Mesodermal cell (in vitro differentiated cells): ENCODE data around the gene NRP1.

ENCODE experiments used
- H3K27ac ChIP-seq: 2 replicates; pipeline ENCODE4 v1.7.0; 2013; ENCODE audit warnings: mild to moderate bottlenecking, low read depth, low read length, moderate library complexity; ENCODE audit not compliant: severe bottlenecking
- H3K36me3 ChIP-seq: 2 replicates; pipeline ENCODE4 v1.7.1; 2013; ENCODE audit warnings: mild to moderate bottlenecking, low read length, moderate library complexity; ENCODE audit not compliant: control insufficient read depth, insufficient read depth
- H3K4me1 ChIP-seq: one replicate; pipeline ENCODE4 v1.7.1; 2013; ENCODE audit warnings: mild to moderate bottlenecking, low read length; ENCODE audit not compliant: insufficient read depth, control insufficient read depth, poor library complexity, severe bottlenecking
- H3K4me3 ChIP-seq: 2 replicates; pipeline ENCODE4 v1.7.0; 2013; ENCODE audit warnings: low read length, control low read depth, mild to moderate bottlenecking; ENCODE audit not compliant: insufficient read depth, poor library complexity, severe bottlenecking; ENCODE audit errors: extremely low read depth
- H3K9me3 ChIP-seq: 2 replicates; pipeline ENCODE4 v1.7.1; 2013; ENCODE audit warnings: mild to moderate bottlenecking, low read length, moderate library complexity; ENCODE audit not compliant: control insufficient read depth
- WGBS, 2 experiments: methylation state at CpG; one replicate each; pipeline ENCODE4 v1.1.5; 2013; ENCODE audit warnings: missing lambda C conversion rate in 2 of 2; ENCODE audit not compliant: insufficient coverage in 2 of 2; 5-methylcytosine and 5-hydroxymethylcytosine counted together

The NRP1 gene

GRCh38 chr10:33238643-33239042 is 95.8 kb downstream of the NRP1 start:
- H3K4me3 ChIP-seq, result no peak overlapping the region
- H3K4me1 ChIP-seq, result peaks cover 48% of the 10 kb centered on the region
- no peaks in the 10 kb centered on the region for H3K9me3 ChIP-seq
- WGBS, 2 experiments, result 89 to 100% methylated on average over 1 to 2 of the region's 3 CpGs
- peak overlapping the region; percentile 66 for H3K27ac ChIP-seq
- H3K36me3 ChIP-seq, result peaks cover 22% of the 10 kb centered on the region

- 97 to 98% methylated on average over 6 to 7 of the region's 8 CpGs for WGBS, 2 experiments
- H3K4me1 ChIP-seq, result peaks cover 48% of the 10 kb centered on the region
- no peaks in the 10 kb centered on the region for H3K9me3 ChIP-seq
- H3K36me3 ChIP-seq, result peaks cover 24% of the 10 kb centered on the region
- no peak overlapping the region for H3K4me3 ChIP-seq
- H3K27ac ChIP-seq, result peak overlapping the region; percentile 66
Measured at GRCh38 chr10:33237736-33238624, 96.5 kb downstream of the NRP1 start.

GRCh38 chr10:33236916-33237315 is 97.6 kb downstream of the NRP1 start:
- WGBS, 2 experiments, result 73 to 97% methylated on average over 4 to 5 of the region's 6 CpGs
- Histone ChIP-seq H3K27ac (no peak overlapping the region), H3K4me1 (peaks cover 48% of the 10 kb centered on the region), H3K4me3 (no peak overlapping the region), H3K9me3 (no peaks in the 10 kb centered on the region), H3K36me3 (peaks cover 25% of the 10 kb centered on the region)

GRCh38 chr10:33235951-33236350 is 98.5 kb downstream of the NRP1 start:
- no peak overlapping the region for H3K4me3 ChIP-seq
- H3K4me1 ChIP-seq, result peaks cover 45% of the 10 kb centered on the region
- peak overlapping the region; percentile 69 for H3K27ac ChIP-seq
- H3K9me3 ChIP-seq, result no peaks in the 10 kb centered on the region
- WGBS, 2 experiments, result 97 to 100% methylated on average over 1 to 3 of the region's 3 CpGs
- H3K36me3 ChIP-seq, result peaks cover 31% of the 10 kb centered on the region

- Histone ChIP-seq H3K36me3 (peaks cover 30% of the 10 kb centered on the region), H3K27ac (peak overlapping the region; percentile 69)
- WGBS, 2 experiments, result 93% methylated on average over 4 to 6 of the region's 8 CpGs
Measured at GRCh38 chr10:33235251-33235884, 99.1 kb downstream of the NRP1 start.

GRCh38 chr10:33234831-33235237 is 99.6 kb downstream of the NRP1 start:
- peak overlapping the region; percentile 69 for H3K27ac ChIP-seq

More at GRCh38 chr10:33235251-33235884, 99.1 kb downstream of the NRP1 start:
- Histone ChIP-seq H3K9me3 (no peaks in the 10 kb centered on the region), H3K4me1 (peaks cover 41% of the 10 kb centered on the region), H3K4me3 (no peak overlapping the region)

GRCh38 chr10:33233635-33234034 is 100.8 kb downstream of the NRP1 start:
- Histone ChIP-seq H3K27ac (peak overlapping the region; percentile 52), H3K4me1 (peaks cover 44% of the 10 kb centered on the region), H3K4me3 (no peak overlapping the region), H3K9me3 (no peaks in the 10 kb centered on the region), H3K36me3 (peaks cover 28% of the 10 kb centered on the region)
- 100% methylated on average over 1 of the region's 3 CpGs for WGBS, 2 experiments

More at GRCh38 chr10:33234831-33235237, 99.6 kb downstream of the NRP1 start:
- Histone ChIP-seq H3K4me1 (peaks cover 45% of the 10 kb centered on the region), H3K4me3 (no peak overlapping the region), H3K36me3 (peaks cover 28% of the 10 kb centered on the region), H3K9me3 (no peaks in the 10 kb centered on the region)
- 83% methylated on average over 1 of the region's 1 CpG; no CpG with 5 or more reads in 1 of the 2 experiments for WGBS, 2 experiments

GRCh38 chr10:33233221-33233620 is 101.2 kb downstream of the NRP1 start:
- 100% methylated on average over 1 of the region's 5 CpGs for WGBS, 2 experiments
- no peak overlapping the region for H3K4me3 ChIP-seq
- peaks cover 40% of the 10 kb centered on the region for H3K4me1 ChIP-seq
- peak overlapping the region; percentile 52 for H3K27ac ChIP-seq
- H3K9me3 ChIP-seq, result no peaks in the 10 kb centered on the region
- H3K36me3 ChIP-seq, result peaks cover 31% of the 10 kb centered on the region

GRCh38 chr10:33231621-33232350 is 102.7 kb downstream of the NRP1 start:
- Histone ChIP-seq H3K36me3 (peaks cover 32% of the 10 kb centered on the region), H3K4me3 (no peak overlapping the region), H3K9me3 (no peaks in the 10 kb centered on the region), H3K4me1 (peaks cover 27% of the 10 kb centered on the region), H3K27ac (no peak overlapping the region)
- 88 to 98% methylated on average over 4 to 5 of the region's 7 CpGs for WGBS, 2 experiments

- Histone ChIP-seq H3K4me1 (peaks cover 14% of the 10 kb centered on the region), H3K27ac (peak overlapping the region; percentile 48), H3K36me3 (peaks cover 47% of the 10 kb centered on the region), H3K4me3 (no peak overlapping the region), H3K9me3 (no peaks in the 10 kb centered on the region)
- 80% methylated on average over 1 of the region's 2 CpGs; no CpG with 5 or more reads in 1 of the 2 experiments for WGBS, 2 experiments
Measured at GRCh38 chr10:33229949-33230267, 104.6 kb downstream of the NRP1 start.
